ENCODE data around the gene IER3.

The IER3 gene

GRCh38 chr6:30778001-30778635 is 33.8 kb upstream of the IER3 start:
- in situ Hi-C loops (cut with HindIII; ENCODE audit: low pct_unique_long_range_greater_than_20kb, low sequenced_read_pairs): no loop called here
- no peak for TF ChIP-seq JUND (IDR thresholded peaks at IDR 0.05; ENCODE audit: low read depth)
- peak in 1 of 2 experiments; percentile 83 for DNase-seq (ENCODE audit: low read depth in 1 of 2, low spot score in 1 of 2)

GRCh38 chr6:30777155-30777485 is 32.8 kb upstream of the IER3 start:
- in situ Hi-C loops (cut with HindIII; ENCODE audit: low pct_unique_long_range_greater_than_20kb, low sequenced_read_pairs): no loop called here
- DNase-seq (ENCODE audit: low read depth in 1 of 2, low spot score in 1 of 2): no peak
- TF ChIP-seq JUND (IDR thresholded peaks at IDR 0.05; ENCODE audit: low read depth): no peak

GRCh38 chr6:30776390-30777154 is 32.2 kb upstream of the IER3 start:
- no peak for DNase-seq (ENCODE audit: low read depth in 1 of 2, low spot score in 1 of 2)
- in situ Hi-C loops (cut with HindIII; ENCODE audit: low pct_unique_long_range_greater_than_20kb, low sequenced_read_pairs): no loop called here
- TF ChIP-seq JUND (IDR thresholded peaks at IDR 0.05; ENCODE audit: low read depth): no peak

GRCh38 chr6:30775104-30775503 is 30.8 kb upstream of the IER3 start:
- in situ Hi-C loops (cut with HindIII; ENCODE audit: low pct_unique_long_range_greater_than_20kb, low sequenced_read_pairs): no loop called here
- no peak for TF ChIP-seq JUND (IDR thresholded peaks at IDR 0.05; ENCODE audit: low read depth)
- DNase-seq (ENCODE audit: low read depth in 1 of 2, low spot score in 1 of 2): no peak

DNA sequence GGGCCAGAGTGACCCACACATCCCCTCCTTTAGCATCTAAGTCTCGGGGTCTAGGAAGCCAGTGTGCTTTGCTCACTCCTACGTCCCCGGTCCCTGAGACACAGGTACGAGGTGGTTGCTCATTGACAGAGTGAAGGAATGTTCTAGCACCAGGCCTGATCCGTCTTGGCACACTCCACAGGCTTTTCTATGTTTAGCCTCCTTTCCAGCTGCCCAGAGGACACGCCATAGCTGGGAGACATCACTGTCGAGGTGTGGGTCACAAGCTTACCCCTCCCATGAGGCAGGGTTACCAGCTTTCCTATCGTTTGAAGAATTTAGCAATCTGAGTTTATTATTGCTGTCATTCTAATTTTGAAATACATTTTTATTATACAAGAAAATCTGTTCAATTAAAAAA is 30.4 kb upstream of the IER3 start:
- in situ Hi-C loops (cut with HindIII; ENCODE audit: low pct_unique_long_range_greater_than_20kb, low sequenced_read_pairs): no loop called here
- no peak for TF ChIP-seq JUND (IDR thresholded peaks at IDR 0.05; ENCODE audit: low read depth)
- no peak for DNase-seq (ENCODE audit: low read depth in 1 of 2, low spot score in 1 of 2)

- in situ Hi-C loops (cut with HindIII; ENCODE audit: low pct_unique_long_range_greater_than_20kb, low sequenced_read_pairs): no loop called here
- no peak for DNase-seq (ENCODE audit: low read depth in 1 of 2, low spot score in 1 of 2)
- TF ChIP-seq JUND (IDR thresholded peaks at IDR 0.05; ENCODE audit: low read depth): no peak
Observed at GRCh38 chr6:30770592-30770991, 26.2 kb upstream of the IER3 start.

GRCh38 chr6:30769853-30770524 is 25.6 kb upstream of the IER3 start:
- in situ Hi-C loops (cut with HindIII; ENCODE audit: low pct_unique_long_range_greater_than_20kb, low sequenced_read_pairs): no loop called here
- TF ChIP-seq JUND (IDR thresholded peaks at IDR 0.05; ENCODE audit: low read depth): no peak
- no peak for DNase-seq (ENCODE audit: low read depth in 1 of 2, low spot score in 1 of 2)

- TF ChIP-seq JUND (IDR thresholded peaks at IDR 0.05; ENCODE audit: low read depth): no peak
- no peak for DNase-seq (ENCODE audit: low read depth in 1 of 2, low spot score in 1 of 2)
- in situ Hi-C loops (cut with HindIII; ENCODE audit: low pct_unique_long_range_greater_than_20kb, low sequenced_read_pairs): no loop called here
Observed at GRCh38 chr6:30769088-30769852, 24.9 kb upstream of the IER3 start.

DNA sequence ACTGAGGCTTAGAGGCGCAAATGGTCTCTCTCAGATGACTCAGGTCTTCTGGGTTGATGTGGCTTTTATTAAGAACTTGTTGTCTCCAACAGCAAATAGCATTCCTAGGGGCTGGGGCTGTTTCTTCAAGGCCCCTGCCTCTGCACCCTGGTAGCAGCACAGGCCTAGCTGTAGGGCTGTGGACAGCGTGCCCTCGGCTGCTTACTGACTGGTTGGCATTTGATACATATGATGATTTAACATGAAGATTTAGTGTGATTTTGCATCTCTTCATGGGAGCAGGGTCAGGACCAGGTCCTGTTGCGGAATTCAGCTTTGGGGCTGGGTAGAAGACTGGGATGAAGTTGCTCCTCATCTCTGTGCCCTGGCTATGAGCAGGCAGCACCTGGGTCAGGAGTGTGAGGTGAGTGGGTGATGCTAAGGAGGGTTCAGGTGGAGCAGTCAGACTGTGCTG is 24.3 kb upstream of the IER3 start:
- in situ Hi-C loops (cut with HindIII; ENCODE audit: low pct_unique_long_range_greater_than_20kb, low sequenced_read_pairs): no loop called here
- no peak for DNase-seq (ENCODE audit: low read depth in 1 of 2, low spot score in 1 of 2)
- TF ChIP-seq JUND (IDR thresholded peaks at IDR 0.05; ENCODE audit: low read depth): no peak

- in situ Hi-C loops (cut with HindIII; ENCODE audit: low pct_unique_long_range_greater_than_20kb, low sequenced_read_pairs): no loop called here
- no peak for TF ChIP-seq JUND (IDR thresholded peaks at IDR 0.05; ENCODE audit: low read depth)
Observed at GRCh38 chr6:30767944-30768301, 23.6 kb upstream of the IER3 start.

GRCh38 chr6:30767158-30767943 is 23.0 kb upstream of the IER3 start:
- in situ Hi-C loops (cut with HindIII; ENCODE audit: low pct_unique_long_range_greater_than_20kb, low sequenced_read_pairs): no loop called here
- DNase-seq (ENCODE audit: low read depth in 1 of 2, low spot score in 1 of 2): no peak
- TF ChIP-seq JUND (IDR thresholded peaks at IDR 0.05; ENCODE audit: low read depth): no peak

More at GRCh38 chr6:30767944-30768301, 23.6 kb upstream of the IER3 start:
- no peak for DNase-seq (ENCODE audit: low read depth in 1 of 2, low spot score in 1 of 2)
